ENCODE measurements around the gene C5orf15. TPM values are rescaled to one million over a fixed set of nuclear protein-coding genes. Genes with fewer than 3 reads are reported as not detected.

C5orf15 gene
- total RNA-seq, 1 donor from 2014 or later = 120 TPM

GRCh38 chr5:133916914-133917313 is 51.5 kb downstream of the C5orf15 start:
- DNase-seq (ENCODE audit: low spot score) = no peak
- no peak overlapping the region for H3K4me3 Mint-ChIP-seq
- Histone ChIP-seq H3K9me3 (ENCODE audit: low read depth) (no peaks in the 10 kb centered on the region), H3K79me2 (ENCODE audit: low read depth) (no peaks in the 10 kb centered on the region), H3K4me2 (no peak overlapping the region), H3K36me3 (no peaks in the 10 kb centered on the region), H3K9ac (no peak overlapping the region), H3K4me1 (no peaks in the 10 kb centered on the region), H3K27ac (no peak overlapping the region), H3K4me3 (no peak overlapping the region), H3F3A (ENCODE audit: low read depth) (no peaks in the 10 kb centered on the region), H3K27me3 (no peaks in the 10 kb centered on the region), H2AFZ (replicated peaks) (no peak overlapping the region), H4K20me1 (ENCODE audit: low read depth) (no peaks in the 10 kb centered on the region)
- H3K4me1 Mint-ChIP-seq = peaks cover 6% of the 10 kb centered on the region
- H3K27me3 Mint-ChIP-seq (ENCODE audit: insufficient read depth, low read depth) = peaks cover 2% of the 10 kb centered on the region
- H3K36me3 Mint-ChIP-seq = no peaks in the 10 kb centered on the region
- TF ChIP-seq EZH2 (IDR thresholded peaks at IDR 0.05) = no peak
- no peak for TF ChIP-seq CTCF (IDR thresholded peaks at IDR 0.05)
- TF ChIP-seq EZH2phosphoT487 (IDR thresholded peaks at IDR 0.05) = no peak
- H3K9me3 Mint-ChIP-seq = no peaks in the 10 kb centered on the region
- no peak overlapping the region for H3K27ac Mint-ChIP-seq

- Histone ChIP-seq H2AFZ (replicated peaks) (no peak overlapping the region), H3K4me1 (no peaks in the 10 kb centered on the region), H3K9me3 (ENCODE audit: low read depth) (no peaks in the 10 kb centered on the region), H3K36me3 (no peaks in the 10 kb centered on the region), H4K20me1 (ENCODE audit: low read depth) (no peaks in the 10 kb centered on the region), H3K27ac (no peak overlapping the region), H3K9ac (no peak overlapping the region), H3F3A (ENCODE audit: low read depth) (no peaks in the 10 kb centered on the region), H3K4me2 (no peak overlapping the region), H3K27me3 (no peaks in the 10 kb centered on the region), H3K4me3 (no peak overlapping the region), H3K79me2 (ENCODE audit: low read depth) (no peaks in the 10 kb centered on the region)
- no peak for DNase-seq (ENCODE audit: low spot score)
- Mint-ChIP-seq H3K27ac (no peak overlapping the region), H3K27me3 (ENCODE audit: insufficient read depth, low read depth) (peaks cover 2% of the 10 kb centered on the region), H3K4me1 (peaks cover 6% of the 10 kb centered on the region), H3K9me3 (no peaks in the 10 kb centered on the region), H3K4me3 (no peak overlapping the region), H3K36me3 (no peaks in the 10 kb centered on the region)
- no peak for TF ChIP-seq EZH2phosphoT487 (IDR thresholded peaks at IDR 0.05)
- no peak for TF ChIP-seq CTCF (IDR thresholded peaks at IDR 0.05)
- TF ChIP-seq EZH2 (IDR thresholded peaks at IDR 0.05) = no peak
Observed at GRCh38 chr5:133916479-133916878, 51.9 kb downstream of the C5orf15 start.

- H4K20me1 ChIP-seq (ENCODE audit: low read depth) = no peaks in the 10 kb centered on the region
- H3K9ac ChIP-seq = no peak overlapping the region
- no peak overlapping the region for H3K4me3 ChIP-seq
- no peaks in the 10 kb centered on the region for H3K27me3 ChIP-seq
- no peaks in the 10 kb centered on the region for H3K9me3 Mint-ChIP-seq
- no peaks in the 10 kb centered on the region for H3K9me3 ChIP-seq (ENCODE audit: low read depth)
- H3K4me3 Mint-ChIP-seq = no peak overlapping the region
- no peaks in the 10 kb centered on the region for H3K79me2 ChIP-seq (ENCODE audit: low read depth)
- no peaks in the 10 kb centered on the region for H3F3A ChIP-seq (ENCODE audit: low read depth)
- no peaks in the 10 kb centered on the region for H3K36me3 ChIP-seq
- no peaks in the 10 kb centered on the region for H3K36me3 Mint-ChIP-seq
- H3K4me2 ChIP-seq = no peak overlapping the region
- no peak overlapping the region for H3K27ac Mint-ChIP-seq
- H3K4me1 Mint-ChIP-seq = peaks cover 9% of the 10 kb centered on the region
- H2AFZ ChIP-seq (replicated peaks) = no peak overlapping the region
- DNase-seq (ENCODE audit: low spot score) = no peak
- no peak overlapping the region for H3K27ac ChIP-seq
- no peaks in the 10 kb centered on the region for H3K4me1 ChIP-seq
- TF ChIP-seq CTCF (IDR thresholded peaks at IDR 0.05) (no peak), EZH2phosphoT487 (IDR thresholded peaks at IDR 0.05) (no peak), EZH2 (IDR thresholded peaks at IDR 0.05) (no peak)
- no peaks in the 10 kb centered on the region for H3K27me3 Mint-ChIP-seq (ENCODE audit: insufficient read depth, low read depth)
Observed at GRCh38 chr5:133914434-133914833, 54.0 kb downstream of the C5orf15 start.
